Inflammatory macrophage (primary cell): ENCODE results near the gene OLA1.
A peak's percentile ranks its signal among the peaks of the same experiment; 100 is the strongest.

Experiments
- DNase-seq, 2 donors: peaks; one replicate each; pipeline ENCODE4 v3.0.0-alpha.2; 2020 to 2022

The OLA1 gene

GRCh38 chr2:174117951-174118930 lies 130.1 kb downstream of the OLA1 start:
- DNase-seq = no peak

- DNase-seq = peak; percentile 72 to 76
These were observed 136.3 kb downstream of the OLA1 start for GRCh38 chr2:174112073-174112472.

GRCh38 chr2:174108579-174108978 lies 139.8 kb downstream of the OLA1 start:
- DNase-seq = no peak

- no peak for DNase-seq
These were observed 141.6 kb downstream of the OLA1 start for GRCh38 chr2:174106736-174107135.

GRCh38 chr2:174094542-174094941 lies 153.8 kb downstream of the OLA1 start:
- DNase-seq = no peak

GRCh38 chr2:174090476-174090875 lies 157.9 kb downstream of the OLA1 start:
- DNase-seq = no peak

GRCh38 chr2:174088706-174089460 lies 159.4 kb downstream of the OLA1 start:
- DNase-seq = no peak

- no peak for DNase-seq
These were observed 161.6 kb downstream of the OLA1 start for GRCh38 chr2:174086708-174087107.

GRCh38 chr2:174085781-174086180 lies 162.6 kb downstream of the OLA1 start:
- DNase-seq = no peak

- no peak for DNase-seq
These were observed 164.4 kb downstream of the OLA1 start for GRCh38 chr2:174083843-174084458.

- no peak for DNase-seq
These were observed 167.6 kb downstream of the OLA1 start for GRCh38 chr2:174080672-174081121.

- DNase-seq = peak in 1 of 2 donors; percentile 17
These were observed 170.1 kb downstream of the OLA1 start for GRCh38 chr2:174078275-174078674.

GRCh38 chr2:174076975-174077374 lies 171.4 kb downstream of the OLA1 start:
- DNase-seq = no peak

GRCh38 chr2:174076040-174076439 lies 172.3 kb downstream of the OLA1 start:
- no peak for DNase-seq

- DNase-seq = no peak
These were observed 173.5 kb downstream of the OLA1 start for GRCh38 chr2:174074831-174075230.

GRCh38 chr2:174072857-174073256 lies 175.5 kb downstream of the OLA1 start:
- DNase-seq = no peak

GRCh38 chr2:174072069-174072468 lies 176.3 kb downstream of the OLA1 start:
- DNase-seq = peak; percentile 11 to 14

GRCh38 chr2:174071321-174071720 lies 177.0 kb downstream of the OLA1 start:
- DNase-seq = no peak

- DNase-seq = no peak
These were observed 178.1 kb downstream of the OLA1 start for GRCh38 chr2:174070281-174070680.

GRCh38 chr2:174067815-174068214 lies 180.5 kb downstream of the OLA1 start:
- no peak for DNase-seq

- DNase-seq = no peak
These were observed 181.5 kb downstream of the OLA1 start for GRCh38 chr2:174066871-174067270.

- DNase-seq = no peak
These were observed 184.7 kb downstream of the OLA1 start for GRCh38 chr2:174063492-174064092.

GRCh38 chr2:174062934-174063333 lies 185.4 kb downstream of the OLA1 start:
- no peak for DNase-seq
